Measurements from ENCODE around the gene RTBDN. TPM values are rescaled to one million over a fixed set of nuclear protein-coding genes. Genes with fewer than 3 reads are reported as not detected.

The RTBDN gene
- total RNA-seq, 1 experiment from 2014 or later = 5.6 TPM

- H3T11ph ChIP-seq (ENCODE audit: low read length) = no peak overlapping the region
- no peak overlapping the region for H4K8ac ChIP-seq (replicated peaks; ENCODE audit: insufficient read length, low read depth, low read length)
- no peak overlapping the region for H2AFZ ChIP-seq (ENCODE audit: low read length)
- H3K27me3 Mint-ChIP-seq (ENCODE audit: low read depth) = no peaks in the 10 kb centered on the region
- H3K9me3 ChIP-seq (ENCODE audit: control insufficient read depth, low read depth, low read length) = no peaks in the 10 kb centered on the region
- DNase-seq = no peak
- no peak overlapping the region for H2BK120ac ChIP-seq (ENCODE audit: low read depth, low read length, poor library complexity, severe bottlenecking)
- no peak overlapping the region for H3K4me3 Mint-ChIP-seq
- H4K5ac ChIP-seq (ENCODE audit: insufficient read length, low read depth, low read length) = no peak overlapping the region
- H3K4me1 Mint-ChIP-seq = peaks cover 5 to 10% of the 10 kb centered on the region in 2 experiments
- no peak overlapping the region for H2BK12ac ChIP-seq (ENCODE audit: insufficient read length, low read depth, low read length)
- WGBS (ENCODE audit: extremely low coverage, insufficient read length, low lambda C conversion rate) = no CpG with 5 or more reads among the region's 3 CpGs
- peaks cover 5 to 11% of the 10 kb centered on the region in 2 experiments; a peak in 4 of 5 replicates for H3K9me3 Mint-ChIP-seq
- no peak overlapping the region for H2BK15ac ChIP-seq (ENCODE audit: low read depth, low read length)
- no peak overlapping the region for H2BK20ac ChIP-seq (ENCODE audit: low read depth, low read length, poor library complexity, severe bottlenecking)
- no peak overlapping the region for H3K18ac ChIP-seq (ENCODE audit: insufficient read length, low read depth, low read length)
- no peak for TF ChIP-seq CTCF (conservative IDR thresholded peaks at IDR 0.05)
- H3K79me2 ChIP-seq (ENCODE audit: insufficient read depth, low read length) = no peaks in the 10 kb centered on the region
- peaks cover 36 to 51% (median 40%) of the 10 kb centered on the region in 3 experiments for H3K36me3 Mint-ChIP-seq (ENCODE audit: insufficient read depth in 1 of 3, low read depth in 3 of 3)
- H3K4ac ChIP-seq (ENCODE audit: low read depth, low read length) = no peak overlapping the region
- no peak overlapping the region for H3K23ac ChIP-seq (ENCODE audit: insufficient read length, low read depth, low read length)
- no peak overlapping the region for H3K9ac ChIP-seq (ENCODE audit: extremely low read depth, insufficient read length, low read length)
- no peak overlapping the region for H3K56ac ChIP-seq (ENCODE audit: insufficient read length, low read depth, low read length)
- H3K27me3 ChIP-seq (ENCODE audit: insufficient read depth, low read length) = no peaks in the 10 kb centered on the region
- H3K27ac ChIP-seq (ENCODE audit: insufficient read length, low read depth, low read length) = no peak overlapping the region
- no peak overlapping the region for H3K14ac ChIP-seq (ENCODE audit: insufficient read depth, low read length)
- no peak overlapping the region for H2BK5ac ChIP-seq (ENCODE audit: insufficient read length, low read length)
- peaks cover 5% of the 10 kb centered on the region for H3K23me2 ChIP-seq (ENCODE audit: insufficient read length, low read depth, low read length, poor library complexity, severe bottlenecking)
- H4K91ac ChIP-seq (ENCODE audit: insufficient read length, low read depth, low read length) = no peak overlapping the region
- no peak overlapping the region for H2AK5ac ChIP-seq (ENCODE audit: insufficient read length, low read length)
- no peaks in the 10 kb centered on the region; the same call in 1 of the 2 replicates for H3K4me1 ChIP-seq (ENCODE audit: insufficient read depth, low read length)
- H3K79me1 ChIP-seq (ENCODE audit: insufficient read depth, low read depth, low read length, poor library complexity, severe bottlenecking) = no peaks in the 10 kb centered on the region
- no peak overlapping the region for H3K4me2 ChIP-seq (ENCODE audit: insufficient read depth, insufficient read length, low read length)
- H3K27ac Mint-ChIP-seq = no peak overlapping the region
- H4K20me1 ChIP-seq (ENCODE audit: control insufficient read depth, insufficient read depth, insufficient read length) = peaks cover 3% of the 10 kb centered on the region
Measured at GRCh38 chr19:12871681-12872080, 37.3 kb upstream of the RTBDN start.

Measured in H9 (cell line).